Lung microvascular endothelial cell (primary cell): Measurements from ENCODE around the gene POLR1D. TPM values are rescaled to one million over a fixed set of nuclear protein-coding genes. Genes with fewer than 3 reads are reported as not detected.

Experiments used
- total RNA-seq: library from RNA; depleted of rRNA; stranded (reverse); fragments of >200 nt; gene quantifications from 2 replicates; pipeline ENCODE4 v1.2.1, GENCODE V29; 2014

POLR1D gene
- total RNA-seq, 1 donor from 2014 or later: 86.1 TPM

Other genes with a start within 250 kb of the POLR1D start
- 87.8 and 119 TPM in 2 replicates for gene GTF3A, start 197.3 kb upstream of the POLR1D start, total RNA-seq
- gene MTIF3, start 171.3 kb upstream of the POLR1D start, total RNA-seq: 35.7 and 38.6 TPM in 2 replicates
- gene LNX2, start 1.4 kb upstream of the POLR1D start, total RNA-seq: 8.3 and 11.3 TPM in 2 replicates
- gene GSX1, start 170.6 kb downstream of the POLR1D start, total RNA-seq: not detected in 2 replicates